Measurements from ENCODE around the gene TLE1. TPM values are rescaled to one million over a fixed set of nuclear protein-coding genes. Genes with fewer than 3 reads are reported as not detected.

Gene TLE1
- total RNA-seq, 1 experiment from 2014 or later, result 46.2 TPM

GRCh38 chr9:81591791-81592190 is 97.6 kb downstream of the TLE1 start:
- TF ChIP-seq CTCF (IDR thresholded peaks at IDR 0.05; ENCODE audit: unreplicated experiment), result no peak
- CTCF ChIA-PET, result no interaction called here
- Mint-ChIP-seq H3K27me3 (ENCODE audit: unreplicated experiment) (no peaks in the 10 kb centered on the region), H3K27ac (ENCODE audit: unreplicated experiment) (no peak overlapping the region), H3K4me1 (ENCODE audit: low read depth, unreplicated experiment) (peaks cover 30% of the 10 kb centered on the region), H3K4me3 (ENCODE audit: low read depth, unreplicated experiment) (no peak overlapping the region), H3K36me3 (ENCODE audit: insufficient read depth, unreplicated experiment) (peaks cover 29% of the 10 kb centered on the region), H3K9me3 (ENCODE audit: low read depth, unreplicated experiment) (no peaks in the 10 kb centered on the region)
- BruUV-seq (replicated peaks), result no TSS peak
- no peak for DNase-seq
- intact Hi-C loops (cut with micrococcal nuclease; ENCODE audit: unreplicated experiment), result no loop called here

- intact Hi-C loops (cut with micrococcal nuclease; ENCODE audit: unreplicated experiment), result no loop called here
- H3K4me3 Mint-ChIP-seq (ENCODE audit: low read depth, unreplicated experiment), result no peak overlapping the region
- CTCF ChIA-PET, result no interaction called here
- no peak for DNase-seq
- no peaks in the 10 kb centered on the region for H3K9me3 Mint-ChIP-seq (ENCODE audit: low read depth, unreplicated experiment)
- H3K36me3 Mint-ChIP-seq (ENCODE audit: insufficient read depth, unreplicated experiment), result peaks cover 34% of the 10 kb centered on the region
- no peak overlapping the region for H3K27ac Mint-ChIP-seq (ENCODE audit: unreplicated experiment)
- no peaks in the 10 kb centered on the region for H3K27me3 Mint-ChIP-seq (ENCODE audit: unreplicated experiment)
- H3K4me1 Mint-ChIP-seq (ENCODE audit: low read depth, unreplicated experiment), result peaks cover 30% of the 10 kb centered on the region
- TF ChIP-seq CTCF (IDR thresholded peaks at IDR 0.05; ENCODE audit: unreplicated experiment), result no peak
- BruUV-seq (replicated peaks), result no TSS peak
These were observed 98.7 kb downstream of the TLE1 start for GRCh38 chr9:81590688-81591087.

GRCh38 chr9:81589819-81590218 is 99.5 kb downstream of the TLE1 start:
- DNase-seq, result no peak
- no peak for TF ChIP-seq CTCF (IDR thresholded peaks at IDR 0.05; ENCODE audit: unreplicated experiment)
- Mint-ChIP-seq H3K27me3 (ENCODE audit: unreplicated experiment) (no peaks in the 10 kb centered on the region), H3K4me3 (ENCODE audit: low read depth, unreplicated experiment) (no peak overlapping the region), H3K27ac (ENCODE audit: unreplicated experiment) (no peak overlapping the region), H3K9me3 (ENCODE audit: low read depth, unreplicated experiment) (no peaks in the 10 kb centered on the region), H3K36me3 (ENCODE audit: insufficient read depth, unreplicated experiment) (peaks cover 36% of the 10 kb centered on the region), H3K4me1 (ENCODE audit: low read depth, unreplicated experiment) (peaks cover 30% of the 10 kb centered on the region)
- intact Hi-C loops (cut with micrococcal nuclease; ENCODE audit: unreplicated experiment), result loop anchor here (10.0 kb wide), 1 partner anchor 195 kb away; no protein-coding TSS in a partner anchor
- BruUV-seq (replicated peaks), result no TSS peak
- CTCF ChIA-PET, result no interaction called here

- intact Hi-C loops (cut with micrococcal nuclease; ENCODE audit: unreplicated experiment), result loop anchor here (10.0 kb wide), 1 partner anchor 195 kb away; no protein-coding TSS in a partner anchor
- H3K4me3 Mint-ChIP-seq (ENCODE audit: low read depth, unreplicated experiment), result no peak overlapping the region
- CTCF ChIA-PET, result no interaction called here
These were observed 100.0 kb downstream of the TLE1 start for GRCh38 chr9:81589392-81589791.

More at GRCh38 chr9:81589392-81589791, 100.0 kb downstream of the TLE1 start:
- DNase-seq, result no peak
- Mint-ChIP-seq H3K27me3 (ENCODE audit: unreplicated experiment) (no peaks in the 10 kb centered on the region), H3K4me1 (ENCODE audit: low read depth, unreplicated experiment) (peaks cover 30% of the 10 kb centered on the region), H3K36me3 (ENCODE audit: insufficient read depth, unreplicated experiment) (peaks cover 36% of the 10 kb centered on the region), H3K27ac (ENCODE audit: unreplicated experiment) (no peak overlapping the region), H3K9me3 (ENCODE audit: low read depth, unreplicated experiment) (no peaks in the 10 kb centered on the region)
- TF ChIP-seq CTCF (IDR thresholded peaks at IDR 0.05; ENCODE audit: unreplicated experiment), result no peak
- no TSS peak for BruUV-seq (replicated peaks)

All from Calu3 (cell line).